AG09309 (cell line): ENCODE measurements around the gene DPM1.
A peak's percentile ranks its signal among the peaks of the same experiment; 100 is the strongest.

Experiments
- DNase-seq: peaks from one replicate; pipeline ENCODE4 v3.0.0-alpha.2; 2010; ENCODE audit warnings: low read depth
- H3K4me3 ChIP-seq: 2 replicates; pipeline ENCODE4 v1.5.1; 2011; ENCODE audit warnings: mild to moderate bottlenecking, low read depth, low read length, moderate library complexity; ENCODE audit not compliant: control insufficient read depth
- TF ChIP-seq, protein P1 (sequence below): IDR thresholded peaks from 2 replicates; pipeline ENCODE4 v1.5.1; 2011; ENCODE audit warnings: mild to moderate bottlenecking, low read depth, low read length, inconsistent platforms; ENCODE audit not compliant: insufficient read depth, control insufficient read depth; ENCODE audit errors: missing control alignments

The DPM1 gene

DNA sequence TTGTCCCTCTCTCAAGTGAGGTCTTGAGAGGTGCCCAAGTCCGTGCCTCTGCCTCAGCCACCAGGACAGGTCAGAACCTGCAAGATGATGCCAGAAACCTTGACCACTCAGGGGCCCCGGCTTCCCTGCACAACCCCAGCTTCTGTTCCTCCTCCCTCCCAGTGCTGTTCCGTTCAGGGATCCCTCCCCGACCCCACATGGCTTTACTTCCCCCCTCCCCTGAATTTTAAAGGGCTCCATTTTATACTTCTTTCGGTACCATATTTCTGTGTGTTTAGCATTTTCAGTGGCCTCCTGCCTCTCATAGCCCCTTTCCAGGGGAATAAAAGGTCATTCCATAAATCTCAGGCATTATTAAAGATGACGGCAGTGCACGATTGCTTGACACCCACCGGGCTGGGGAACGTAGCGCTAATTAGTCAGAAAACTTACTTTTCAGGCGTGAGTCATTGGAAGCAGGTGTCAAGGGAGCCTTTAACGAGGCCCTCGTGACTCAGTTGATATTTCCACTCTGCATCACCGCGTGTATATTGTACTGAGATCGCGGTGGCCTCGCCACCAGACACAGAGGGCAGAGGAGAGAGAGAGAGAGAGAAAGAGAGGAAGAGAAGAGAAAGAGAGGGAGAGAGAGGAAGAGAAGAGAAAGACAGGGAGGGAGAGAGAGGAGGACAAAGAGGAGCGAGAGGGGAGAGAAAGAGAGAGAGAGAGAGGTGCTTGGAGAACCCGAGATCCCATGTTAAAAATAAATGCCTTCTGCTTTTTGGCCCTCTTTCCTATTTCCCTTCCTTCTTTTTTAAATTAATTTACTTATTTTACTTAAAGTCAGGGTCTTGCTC lies 43.3 kb upstream of the DPM1 start:
- H3K4me3 ChIP-seq, result no peak overlapping the region
- TF ChIP-seq, protein P1, sequence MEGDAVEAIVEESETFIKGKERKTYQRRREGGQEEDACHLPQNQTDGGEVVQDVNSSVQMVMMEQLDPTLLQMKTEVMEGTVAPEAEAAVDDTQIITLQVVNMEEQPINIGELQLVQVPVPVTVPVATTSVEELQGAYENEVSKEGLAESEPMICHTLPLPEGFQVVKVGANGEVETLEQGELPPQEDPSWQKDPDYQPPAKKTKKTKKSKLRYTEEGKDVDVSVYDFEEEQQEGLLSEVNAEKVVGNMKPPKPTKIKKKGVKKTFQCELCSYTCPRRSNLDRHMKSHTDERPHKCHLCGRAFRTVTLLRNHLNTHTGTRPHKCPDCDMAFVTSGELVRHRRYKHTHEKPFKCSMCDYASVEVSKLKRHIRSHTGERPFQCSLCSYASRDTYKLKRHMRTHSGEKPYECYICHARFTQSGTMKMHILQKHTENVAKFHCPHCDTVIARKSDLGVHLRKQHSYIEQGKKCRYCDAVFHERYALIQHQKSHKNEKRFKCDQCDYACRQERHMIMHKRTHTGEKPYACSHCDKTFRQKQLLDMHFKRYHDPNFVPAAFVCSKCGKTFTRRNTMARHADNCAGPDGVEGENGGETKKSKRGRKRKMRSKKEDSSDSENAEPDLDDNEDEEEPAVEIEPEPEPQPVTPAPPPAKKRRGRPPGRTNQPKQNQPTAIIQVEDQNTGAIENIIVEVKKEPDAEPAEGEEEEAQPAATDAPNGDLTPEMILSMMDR, result no peak
- no peak for DNase-seq

DNA sequence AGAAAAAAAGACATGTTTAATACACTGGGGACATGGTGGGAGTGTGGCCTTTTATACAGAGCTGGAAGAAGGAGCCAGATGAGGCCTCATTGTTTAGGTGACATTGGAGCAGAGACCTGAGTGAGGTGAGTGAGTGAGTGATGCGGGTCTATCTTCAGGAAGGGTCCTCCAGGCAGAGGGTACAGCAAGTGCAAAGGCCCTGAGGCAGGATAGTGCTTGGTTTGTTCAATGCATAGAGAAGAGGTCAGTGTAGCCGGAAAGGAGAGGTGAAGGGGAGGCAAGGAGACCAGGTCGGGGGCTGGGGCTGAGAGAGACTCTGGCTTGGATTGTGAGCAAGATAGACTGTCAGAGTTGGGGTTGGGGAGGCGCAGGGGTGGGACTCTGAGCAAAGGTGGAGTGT lies 41.0 kb upstream of the DPM1 start:
- TF ChIP-seq, protein P1, result no peak
- no peak overlapping the region for H3K4me3 ChIP-seq

DNA sequence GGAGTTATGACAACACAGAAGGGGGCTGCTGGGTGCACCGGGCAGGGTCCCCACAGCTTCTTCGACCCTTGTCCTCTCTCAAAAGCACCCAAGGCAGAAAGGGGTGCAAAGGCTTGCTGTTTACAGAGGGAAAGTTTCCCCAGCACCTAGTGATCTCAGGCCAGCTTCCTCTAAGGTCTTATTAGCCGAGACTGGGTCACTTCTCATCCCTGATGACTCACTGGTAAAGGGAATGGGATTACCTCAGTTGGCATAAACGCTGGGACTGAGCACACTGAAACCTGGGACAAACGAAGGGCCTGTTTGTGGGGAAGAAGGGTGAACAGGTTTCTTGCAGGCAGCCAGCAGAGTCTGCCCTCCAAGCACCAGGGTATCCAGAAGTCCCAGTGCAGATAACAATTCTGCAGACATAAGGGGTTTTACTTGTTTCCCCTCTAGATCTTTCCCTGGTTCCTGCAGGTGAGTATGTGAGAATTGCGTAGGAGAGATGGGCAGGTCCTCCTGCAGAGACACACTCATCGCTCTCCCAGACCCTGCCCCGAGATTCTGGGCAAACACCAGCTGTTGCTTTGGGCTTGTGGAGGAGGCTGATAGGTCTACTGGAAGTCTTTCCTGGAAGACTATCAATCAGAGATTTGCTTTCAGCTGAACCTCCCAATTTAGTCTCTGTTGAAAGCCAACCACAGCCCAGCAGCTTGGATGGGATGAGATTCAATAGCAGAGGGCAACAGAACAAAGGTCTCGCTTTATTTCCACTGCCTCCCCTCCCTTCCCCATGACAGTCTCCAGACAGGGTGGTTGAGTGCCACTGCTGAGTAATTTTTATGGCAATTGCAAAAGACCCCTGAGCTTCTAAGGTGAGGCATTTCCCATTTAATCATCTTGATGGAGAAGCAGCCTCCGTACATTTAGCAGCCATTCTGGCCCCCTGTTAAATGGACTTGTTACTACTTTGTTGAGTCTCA lies 38.9 kb upstream of the DPM1 start:
- H3K4me3 ChIP-seq, result no peak overlapping the region
- DNase-seq, result no peak

More for the DNA sequence above, 41.0 kb upstream of the DPM1 start:
- DNase-seq, result no peak

DNA sequence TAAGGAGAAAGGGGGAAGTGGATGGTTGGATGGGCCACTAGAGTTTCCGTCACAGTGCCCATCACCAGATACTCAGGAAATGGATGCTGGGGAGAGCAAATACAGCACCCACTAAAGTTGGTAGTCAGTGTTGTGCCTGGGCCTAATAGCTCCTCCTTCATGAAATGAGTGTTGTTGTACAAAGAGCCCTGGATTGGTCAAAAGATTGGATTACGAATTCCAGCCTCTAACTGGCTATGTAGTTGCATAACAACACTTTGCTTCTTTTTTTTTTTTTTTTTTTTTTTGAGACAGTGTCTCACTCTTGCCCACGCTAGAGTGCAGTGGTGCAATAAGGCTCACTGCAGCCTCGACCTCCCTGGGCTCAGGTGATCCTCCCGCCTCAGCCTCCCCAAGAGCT lies 37.2 kb upstream of the DPM1 start:
- no peak for DNase-seq
- TF ChIP-seq, protein P1, result no peak
- H3K4me3 ChIP-seq, result no peak overlapping the region

More for the DNA sequence above, 38.9 kb upstream of the DPM1 start:
- TF ChIP-seq, protein P1, result no peak

DNA sequence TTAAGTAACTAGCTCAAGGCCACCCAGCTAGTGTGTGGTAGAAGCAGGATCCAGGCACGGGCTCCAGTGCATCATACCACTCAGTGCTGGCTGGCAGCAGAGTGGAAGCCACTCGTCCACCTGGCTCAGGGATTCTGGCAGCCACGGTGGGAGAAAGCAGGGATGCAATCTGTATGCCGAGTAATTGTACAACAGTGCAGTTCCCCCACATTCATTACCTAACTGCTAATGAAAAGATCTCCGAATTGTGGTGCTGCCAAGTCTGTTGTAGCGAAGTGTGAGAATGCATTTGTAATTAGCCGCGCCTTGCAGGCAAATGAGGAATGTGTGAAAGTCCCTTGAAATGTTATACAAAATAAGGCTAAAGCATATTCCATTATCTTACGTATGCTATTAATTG lies 35.5 kb upstream of the DPM1 start:
- H3K4me3 ChIP-seq, result no peak overlapping the region
- no peak for DNase-seq
- TF ChIP-seq, protein P1, result no peak

DNA sequence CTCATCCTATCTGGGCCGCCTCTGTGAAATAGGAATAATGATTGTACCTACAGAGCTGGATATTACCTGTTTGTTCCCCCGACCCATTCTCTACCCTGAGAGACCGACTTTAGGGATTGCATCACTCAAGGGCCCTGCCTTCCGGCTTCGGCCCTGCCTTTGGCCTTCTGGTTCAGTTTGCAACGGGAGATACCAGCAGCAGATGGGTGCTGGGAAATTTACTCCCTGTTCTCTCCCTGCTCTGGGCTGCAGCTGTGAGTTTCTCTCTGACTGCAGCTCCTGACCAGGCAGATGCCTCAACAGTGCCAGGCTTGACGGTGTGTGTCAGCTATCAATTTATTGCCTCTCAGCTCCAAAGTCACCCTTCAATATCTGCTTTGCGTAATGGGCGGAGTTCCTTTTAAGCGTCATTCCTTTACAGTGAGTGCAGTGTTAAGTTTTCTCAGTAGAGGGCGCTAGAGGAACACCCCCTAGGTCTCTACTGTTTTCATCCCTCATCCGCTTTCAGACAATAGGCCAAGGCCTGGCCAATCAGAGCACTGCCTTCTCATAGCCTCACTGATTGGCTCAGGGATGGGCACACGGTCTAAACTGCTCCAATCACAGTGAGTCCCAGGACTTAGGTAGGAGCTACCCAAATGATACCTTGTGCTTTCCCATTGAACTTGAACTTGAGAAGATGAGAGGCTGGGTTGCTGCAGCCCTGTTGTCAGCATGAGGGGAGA lies 34.6 kb upstream of the DPM1 start:
- TF ChIP-seq, protein P1, result peak; percentile 64
- DNase-seq, result no peak
- no peak overlapping the region for H3K4me3 ChIP-seq
